ENCODE data around the gene BSN. TPM values are rescaled to one million over a fixed set of nuclear protein-coding genes. Genes with fewer than 3 reads are reported as not detected.
A peak's percentile ranks its signal among the peaks of the same experiment; 100 is the strongest.

Gene BSN
- total RNA-seq, 1 donor from 2014 or later = 0.77 TPM

DNA sequence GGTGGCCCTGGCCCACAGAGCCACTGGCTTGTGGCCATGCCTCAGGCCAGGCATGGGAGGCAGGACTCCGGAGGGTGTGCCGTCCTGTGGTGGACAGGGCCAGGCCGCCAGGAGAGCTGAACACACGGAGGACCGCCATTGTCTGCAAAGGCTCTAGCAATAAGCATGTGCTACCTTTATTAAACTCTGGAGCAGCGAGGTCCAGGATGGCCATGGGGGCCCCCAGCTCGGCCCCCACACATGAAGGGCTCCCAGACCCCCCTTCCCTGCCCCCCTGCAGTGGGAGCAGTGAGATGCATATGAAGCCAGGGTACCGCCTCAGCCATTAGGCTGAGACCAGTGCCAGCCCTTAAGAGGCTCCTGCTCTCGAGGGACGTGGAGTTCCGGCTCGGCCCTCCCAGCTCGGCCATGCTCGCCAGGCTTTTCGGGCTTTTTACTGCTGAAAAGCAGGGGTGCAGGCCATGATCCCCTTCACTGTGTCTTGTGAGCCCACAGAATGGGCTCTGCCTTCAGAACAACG, 162.5 kb downstream of the BSN start:
- no peaks in the 10 kb centered on the region for H3K36me3 Mint-ChIP-seq (ENCODE audit: low read depth)
- TF ChIP-seq, protein P1, sequence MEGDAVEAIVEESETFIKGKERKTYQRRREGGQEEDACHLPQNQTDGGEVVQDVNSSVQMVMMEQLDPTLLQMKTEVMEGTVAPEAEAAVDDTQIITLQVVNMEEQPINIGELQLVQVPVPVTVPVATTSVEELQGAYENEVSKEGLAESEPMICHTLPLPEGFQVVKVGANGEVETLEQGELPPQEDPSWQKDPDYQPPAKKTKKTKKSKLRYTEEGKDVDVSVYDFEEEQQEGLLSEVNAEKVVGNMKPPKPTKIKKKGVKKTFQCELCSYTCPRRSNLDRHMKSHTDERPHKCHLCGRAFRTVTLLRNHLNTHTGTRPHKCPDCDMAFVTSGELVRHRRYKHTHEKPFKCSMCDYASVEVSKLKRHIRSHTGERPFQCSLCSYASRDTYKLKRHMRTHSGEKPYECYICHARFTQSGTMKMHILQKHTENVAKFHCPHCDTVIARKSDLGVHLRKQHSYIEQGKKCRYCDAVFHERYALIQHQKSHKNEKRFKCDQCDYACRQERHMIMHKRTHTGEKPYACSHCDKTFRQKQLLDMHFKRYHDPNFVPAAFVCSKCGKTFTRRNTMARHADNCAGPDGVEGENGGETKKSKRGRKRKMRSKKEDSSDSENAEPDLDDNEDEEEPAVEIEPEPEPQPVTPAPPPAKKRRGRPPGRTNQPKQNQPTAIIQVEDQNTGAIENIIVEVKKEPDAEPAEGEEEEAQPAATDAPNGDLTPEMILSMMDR (IDR thresholded peaks at IDR 0.05) = no peak

GRCh38 chr3:49717211-49717958, 163.1 kb downstream of the BSN start:
- Mint-ChIP-seq H3K4me3 (ENCODE audit: unreplicated experiment) (no peak overlapping the region), H3K9me3 (ENCODE audit: low read depth) (no peaks in the 10 kb centered on the region), H3K27ac (ENCODE audit: unreplicated experiment) (peak overlapping the region; percentile 41), H3K27me3 (ENCODE audit: low read depth) (no peaks in the 10 kb centered on the region), H3K36me3 (ENCODE audit: low read depth) (no peaks in the 10 kb centered on the region), H3K4me1 (ENCODE audit: low read depth) (peaks cover 30% of the 10 kb centered on the region)
- TF ChIP-seq, protein P1 (IDR thresholded peaks at IDR 0.05) = no peak
- DNase-seq (ENCODE audit: low spot score) = no peak

More for the DNA sequence above, 162.5 kb downstream of the BSN start:
- H3K27me3 Mint-ChIP-seq (ENCODE audit: low read depth) = no peaks in the 10 kb centered on the region
- DNase-seq (ENCODE audit: low spot score) = no peak
- no peaks in the 10 kb centered on the region for H3K9me3 Mint-ChIP-seq (ENCODE audit: low read depth)
- no peak overlapping the region for H3K27ac Mint-ChIP-seq (ENCODE audit: unreplicated experiment)
- H3K4me1 Mint-ChIP-seq (ENCODE audit: low read depth) = peaks cover 28% of the 10 kb centered on the region
- no peak overlapping the region for H3K4me3 Mint-ChIP-seq (ENCODE audit: unreplicated experiment)

GRCh38 chr3:49717959-49718857, 163.9 kb downstream of the BSN start:
- H3K36me3 Mint-ChIP-seq (ENCODE audit: low read depth) = no peaks in the 10 kb centered on the region
- H3K27me3 Mint-ChIP-seq (ENCODE audit: low read depth) = no peaks in the 10 kb centered on the region
- H3K4me1 Mint-ChIP-seq (ENCODE audit: low read depth) = peaks cover 38% of the 10 kb centered on the region
- no peaks in the 10 kb centered on the region for H3K9me3 Mint-ChIP-seq (ENCODE audit: low read depth)
- peak overlapping the region; percentile 74 for H3K4me3 Mint-ChIP-seq (ENCODE audit: unreplicated experiment)
- no peak overlapping the region for H3K27ac Mint-ChIP-seq (ENCODE audit: unreplicated experiment)
- peak; percentile 92 for DNase-seq (ENCODE audit: low spot score)
- TF ChIP-seq, protein P1 (IDR thresholded peaks at IDR 0.05) = no peak

GRCh38 chr3:49718858-49719213, 164.6 kb downstream of the BSN start:
- TF ChIP-seq, protein P1 (IDR thresholded peaks at IDR 0.05) = no peak
- no peak for DNase-seq (ENCODE audit: low spot score)
- Mint-ChIP-seq H3K4me1 (ENCODE audit: low read depth) (peaks cover 40% of the 10 kb centered on the region), H3K36me3 (ENCODE audit: low read depth) (no peaks in the 10 kb centered on the region), H3K9me3 (ENCODE audit: low read depth) (no peaks in the 10 kb centered on the region), H3K4me3 (ENCODE audit: unreplicated experiment) (peak overlapping the region; percentile 74), H3K27me3 (ENCODE audit: low read depth) (no peaks in the 10 kb centered on the region), H3K27ac (ENCODE audit: unreplicated experiment) (no peak overlapping the region)

- no peaks in the 10 kb centered on the region for H3K36me3 Mint-ChIP-seq (ENCODE audit: low read depth)
- H3K9me3 Mint-ChIP-seq (ENCODE audit: low read depth) = no peaks in the 10 kb centered on the region
- peak; percentile 97 for DNase-seq (ENCODE audit: low spot score)
- TF ChIP-seq, protein P1 (IDR thresholded peaks at IDR 0.05) = peak; percentile 79
- peak within 1 kb of the TSS; percentile 83 for H3K27ac Mint-ChIP-seq (ENCODE audit: unreplicated experiment)
- peak within 1 kb of the TSS; percentile 74 for H3K4me3 Mint-ChIP-seq (ENCODE audit: unreplicated experiment)
- peaks cover 43% of the 10 kb centered on the region for H3K4me1 Mint-ChIP-seq (ENCODE audit: low read depth)
- no peaks in the 10 kb centered on the region for H3K27me3 Mint-ChIP-seq (ENCODE audit: low read depth)
These were observed 165.1 kb downstream of the BSN start, which contains the start of gene AMIGO3 for GRCh38 chr3:49719214-49719884. AMIGO3 (minus strand) TSS chr3:49719684; CDS start chr3:49719465, 219 bp downstream.

Measured in chondrocyte (in vitro differentiated cells).